Mesodermal cell (in vitro differentiated cells): ENCODE measurements around the gene PDLIM5.
"Not testable (repeated sequence)": the region's sequence is repeated elsewhere in the genome, so short reads cannot be mapped to it uniquely, and the experiment has no call there.

Experiments
- H3K27ac ChIP-seq: 2 replicates; pipeline ENCODE4 v1.7.0; 2013; ENCODE audit warnings: mild to moderate bottlenecking, low read depth, low read length, moderate library complexity; ENCODE audit not compliant: severe bottlenecking
- H3K36me3 ChIP-seq: 2 replicates; pipeline ENCODE4 v1.7.1; 2013; ENCODE audit warnings: mild to moderate bottlenecking, low read length, moderate library complexity; ENCODE audit not compliant: control insufficient read depth, insufficient read depth
- H3K4me1 ChIP-seq: one replicate; pipeline ENCODE4 v1.7.1; 2013; ENCODE audit warnings: mild to moderate bottlenecking, low read length; ENCODE audit not compliant: insufficient read depth, control insufficient read depth, poor library complexity, severe bottlenecking
- H3K4me3 ChIP-seq: 2 replicates; pipeline ENCODE4 v1.7.0; 2013; ENCODE audit warnings: low read length, control low read depth, mild to moderate bottlenecking; ENCODE audit not compliant: insufficient read depth, poor library complexity, severe bottlenecking; ENCODE audit errors: extremely low read depth
- H3K9me3 ChIP-seq: 2 replicates; pipeline ENCODE4 v1.7.1; 2013; ENCODE audit warnings: mild to moderate bottlenecking, low read length, moderate library complexity; ENCODE audit not compliant: control insufficient read depth
- WGBS, 2 experiments: methylation state at CpG; one replicate each; pipeline ENCODE4 v1.1.5; 2013; ENCODE audit warnings: missing lambda C conversion rate in 2 of 2; ENCODE audit not compliant: insufficient coverage in 2 of 2; 5-methylcytosine and 5-hydroxymethylcytosine counted together

PDLIM5 gene

GRCh38 chr4:94540476-94540875 lies 88.7 kb downstream of the PDLIM5 start:
- Histone ChIP-seq H3K4me1 (peaks cover 29% of the 10 kb centered on the region), H3K27ac (no peak overlapping the region), H3K9me3 (no peaks in the 10 kb centered on the region), H3K4me3 (no peak overlapping the region), H3K36me3 (peaks cover 15% of the 10 kb centered on the region)
- 88 to 92% methylated on average over 1 of the region's 1 CpG for WGBS, 2 experiments

DNA sequence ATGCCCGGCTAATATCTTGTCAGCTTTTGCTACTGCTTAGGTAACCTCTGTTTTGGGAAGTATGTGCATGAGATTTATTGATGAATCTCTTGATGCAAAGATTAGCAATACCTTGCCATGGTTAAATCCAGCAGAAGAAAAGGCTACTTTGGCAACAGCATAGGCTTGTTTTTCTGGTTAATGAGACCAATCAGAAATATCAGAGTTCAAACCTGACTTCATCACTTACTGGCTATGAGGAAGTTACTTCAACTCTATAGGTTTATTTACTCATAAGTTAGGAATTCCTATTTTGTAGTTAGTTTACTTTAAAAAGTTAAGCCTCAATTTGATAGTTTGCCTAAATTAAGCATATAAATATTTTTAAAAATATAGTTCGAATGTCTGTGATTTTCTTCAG lies 93.1 kb downstream of the PDLIM5 start:
- 90 to 100% methylated on average over 1 of the region's 2 CpGs for WGBS, 2 experiments
- Histone ChIP-seq H3K27ac (peak overlapping the region; percentile 23), H3K36me3 (peaks cover 10% of the 10 kb centered on the region), H3K4me1 (peaks cover 32% of the 10 kb centered on the region), H3K9me3 (peaks cover 2% of the 10 kb centered on the region), H3K4me3 (no peak overlapping the region)

DNA sequence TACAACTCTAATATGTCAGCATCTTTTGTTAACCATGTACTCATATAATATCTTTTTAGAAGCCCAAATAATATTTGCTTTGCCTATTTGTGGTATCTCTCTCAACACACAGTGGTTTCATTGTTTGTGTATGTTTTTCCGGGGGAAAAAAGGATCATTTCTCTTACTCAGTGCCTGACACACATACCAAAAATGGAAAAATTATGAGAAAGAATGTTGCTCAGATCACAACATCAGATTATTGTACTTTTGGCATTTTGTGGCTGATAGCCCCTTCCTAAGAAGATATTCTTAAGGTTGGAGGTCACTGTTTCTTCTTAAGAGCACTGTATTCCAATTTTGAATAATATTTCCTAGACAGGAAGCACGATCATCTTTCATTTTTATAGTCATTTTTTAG lies 93.6 kb downstream of the PDLIM5 start:
- no peak overlapping the region for H3K4me3 ChIP-seq
- H3K9me3 ChIP-seq: peaks cover 2% of the 10 kb centered on the region
- no CpG with 5 or more reads among the region's 2 CpGs for WGBS, 2 experiments
- H3K27ac ChIP-seq: peak overlapping the region; percentile 23
- peaks cover 10% of the 10 kb centered on the region for H3K36me3 ChIP-seq
- H3K4me1 ChIP-seq: peaks cover 32% of the 10 kb centered on the region

GRCh38 chr4:94546949-94547348 lies 95.2 kb downstream of the PDLIM5 start:
- Histone ChIP-seq H3K4me1 (peaks cover 40% of the 10 kb centered on the region), H3K9me3 (peaks cover 2% of the 10 kb centered on the region), H3K27ac (peak overlapping the region; percentile 17), H3K4me3 (no peak overlapping the region), H3K36me3 (peaks cover 4% of the 10 kb centered on the region)
- WGBS, 2 experiments: 89 to 100% methylated on average over 2 of the region's 3 CpGs

- Histone ChIP-seq H3K4me3 (no peak overlapping the region), H3K4me1 (peaks cover 40% of the 10 kb centered on the region), H3K27ac (peak overlapping the region; percentile 75), H3K36me3 (no peaks in the 10 kb centered on the region), H3K9me3 (peaks cover 2% of the 10 kb centered on the region)
- WGBS, 2 experiments: no CpG with 5 or more reads among the region's 1 CpG
These were observed 96.8 kb downstream of the PDLIM5 start for GRCh38 chr4:94548571-94548970.

DNA sequence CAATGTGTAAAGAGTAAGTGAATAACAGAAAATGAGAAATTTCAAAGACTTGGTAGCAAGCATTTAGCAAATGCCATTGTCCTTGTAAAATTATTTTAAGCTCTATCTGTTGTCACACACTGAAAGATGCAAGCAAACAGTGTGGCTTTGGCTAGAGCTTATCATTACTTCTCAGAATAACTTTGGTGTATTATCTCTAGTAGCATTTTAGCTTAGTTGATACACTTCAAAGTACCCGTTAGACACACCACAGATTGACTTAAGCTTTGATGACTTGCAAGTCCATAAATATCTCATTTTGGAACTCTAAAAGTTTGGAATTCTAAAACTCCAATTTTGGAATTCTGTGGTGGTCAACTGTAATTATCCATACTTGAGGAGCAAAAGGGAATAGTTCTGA lies 98.6 kb downstream of the PDLIM5 start:
- no peak overlapping the region for H3K27ac ChIP-seq
- H3K4me1 ChIP-seq: peaks cover 33% of the 10 kb centered on the region
- no peaks in the 10 kb centered on the region for H3K36me3 ChIP-seq
- WGBS, 2 experiments: 80% methylated on average over 1 of the region's 1 CpG; no CpG with 5 or more reads in 1 of the 2 experiments
- H3K4me3 ChIP-seq: no peak overlapping the region
- H3K9me3 ChIP-seq: peaks cover 2% of the 10 kb centered on the region

DNA sequence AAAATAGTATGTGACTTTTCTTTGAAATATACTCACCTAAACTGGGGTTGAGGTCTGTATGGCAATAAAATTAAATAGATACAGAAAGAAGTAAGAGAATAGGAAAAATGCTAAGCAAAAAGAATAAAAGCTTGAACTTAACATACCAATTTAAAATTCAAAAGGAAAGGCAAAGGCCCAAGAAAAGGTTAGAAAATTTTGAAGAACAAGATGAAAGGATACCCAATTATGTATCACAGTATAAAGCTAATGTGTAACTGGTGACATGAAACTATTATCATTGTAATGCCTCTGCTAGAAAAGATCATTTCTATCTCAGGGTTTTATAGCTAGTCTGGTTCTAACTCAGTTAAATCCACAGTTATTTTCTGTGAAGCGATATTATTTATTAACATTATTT lies 99.1 kb downstream of the PDLIM5 start:
- no peak overlapping the region for H3K27ac ChIP-seq
- no CpG with 5 or more reads among the region's 1 CpG for WGBS, 2 experiments

DNA sequence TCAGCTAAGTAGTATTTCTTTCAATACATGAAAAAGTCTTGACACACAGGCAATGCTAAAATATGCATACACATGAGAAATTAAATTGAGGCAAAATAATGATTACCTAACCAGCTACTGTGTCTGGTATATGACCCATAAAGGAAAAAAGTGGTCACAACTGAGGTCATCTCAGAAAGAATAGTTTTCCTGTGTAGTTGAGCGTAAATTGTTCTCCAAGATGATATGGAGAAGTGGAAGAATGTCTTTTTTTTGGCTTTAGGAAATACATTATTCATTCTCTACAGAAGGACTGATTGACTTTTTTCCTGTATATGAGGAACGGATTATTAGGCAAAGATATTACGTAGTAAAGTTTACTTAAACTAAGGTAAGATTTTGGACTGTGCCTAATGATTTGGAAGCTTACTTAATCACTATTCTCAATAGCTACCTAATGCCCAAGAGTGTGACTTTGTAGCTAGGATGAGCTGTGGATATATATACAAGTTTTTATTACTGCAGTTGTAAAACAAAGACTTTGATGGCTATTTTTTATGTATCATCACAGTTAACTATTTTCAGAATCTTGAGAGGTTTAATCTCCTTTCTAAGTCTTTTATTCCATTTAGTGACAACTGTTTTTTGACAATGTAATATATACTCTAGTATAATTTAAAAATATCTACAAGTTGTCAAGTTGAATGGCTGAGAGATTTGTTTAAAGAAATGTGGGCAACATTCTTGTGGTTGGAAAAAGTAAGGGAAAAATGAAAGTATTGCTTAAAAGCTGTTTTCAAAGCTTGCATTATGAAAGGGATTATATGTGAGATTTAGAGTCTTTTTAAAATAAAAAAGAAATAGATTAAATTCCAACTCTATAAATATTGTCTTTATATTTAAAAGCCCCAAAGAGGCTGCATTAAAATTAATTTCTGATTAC lies 100.2 kb downstream of the PDLIM5 start:
- peaks cover 2% of the 10 kb centered on the region for H3K9me3 ChIP-seq
- H3K27ac ChIP-seq: no peak overlapping the region
- H3K4me1 ChIP-seq: peaks cover 31% of the 10 kb centered on the region
- no peaks in the 10 kb centered on the region for H3K36me3 ChIP-seq
- H3K4me3 ChIP-seq: no peak overlapping the region
- 100% methylated on average over 1 of the region's 3 CpGs; no CpG with 5 or more reads in 1 of the 2 experiments for WGBS, 2 experiments

More for the DNA sequence above, 99.1 kb downstream of the PDLIM5 start:
- no peaks in the 10 kb centered on the region for H3K36me3 ChIP-seq
- H3K4me3 ChIP-seq: no peak overlapping the region
- H3K9me3 ChIP-seq: peaks cover 2% of the 10 kb centered on the region
- peaks cover 31% of the 10 kb centered on the region for H3K4me1 ChIP-seq

DNA sequence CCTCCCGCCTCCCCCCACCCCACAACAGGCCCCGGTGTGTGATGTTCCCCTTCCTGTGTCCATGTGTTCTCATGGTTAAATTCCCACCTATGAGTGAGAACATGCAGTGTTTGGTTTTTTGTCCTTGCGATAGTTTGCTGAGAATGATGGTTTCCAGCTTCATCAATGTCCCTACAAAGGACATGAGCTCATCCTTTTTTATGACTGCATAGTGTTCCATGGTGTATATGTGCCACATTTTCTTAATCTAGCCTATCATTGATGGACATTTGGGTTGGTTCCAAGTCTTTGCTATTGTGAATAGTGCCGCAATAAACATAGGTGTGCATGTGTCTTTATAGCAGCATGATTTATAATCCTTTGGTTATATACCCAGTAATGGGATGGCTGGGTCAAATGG lies 104.3 kb downstream of the PDLIM5 start:
- no CpG with 5 or more reads among the region's 4 CpGs for WGBS, 2 experiments
- H3K4me3 ChIP-seq, H3K9me3 ChIP-seq, H3K27ac ChIP-seq, H3K36me3 ChIP-seq: not testable (repeated sequence)
- peaks cover 13% of the 10 kb centered on the region for H3K4me1 ChIP-seq

GRCh38 chr4:94557632-94558031 lies 105.9 kb downstream of the PDLIM5 start:
- H3K9me3 ChIP-seq, H3K36me3 ChIP-seq, H3K4me3 ChIP-seq, H3K27ac ChIP-seq: not testable (repeated sequence)
- peaks cover 22% of the 10 kb centered on the region for H3K4me1 ChIP-seq
- no CpG with 5 or more reads among the region's 1 CpG for WGBS, 2 experiments

DNA sequence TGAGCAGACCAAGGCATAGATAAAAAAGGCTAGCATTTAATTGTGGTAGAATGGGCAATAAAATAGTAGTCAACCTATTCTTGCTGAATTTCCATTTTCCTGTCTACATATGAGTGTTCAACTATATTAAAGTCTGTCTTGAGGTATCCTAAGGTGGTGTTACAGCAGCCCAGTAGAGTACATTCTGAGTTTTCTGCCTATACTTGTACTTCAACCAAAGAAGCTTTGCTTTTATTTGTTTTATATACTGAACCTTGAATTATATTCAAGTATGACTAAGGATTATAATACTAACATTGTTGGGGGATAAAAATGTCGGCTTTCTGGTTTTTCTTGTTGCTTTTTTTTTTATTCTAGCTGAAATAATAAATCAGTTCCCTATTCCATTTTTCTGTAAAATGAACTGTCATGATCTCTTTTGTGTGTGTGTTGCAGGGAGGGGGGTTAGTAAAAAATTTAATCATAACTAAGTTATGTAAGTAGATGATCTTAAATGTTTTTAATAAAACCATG lies 106.7 kb downstream of the PDLIM5 start:
- Histone ChIP-seq H3K27ac (no peak overlapping the region), H3K4me1 (peaks cover 22% of the 10 kb centered on the region), H3K36me3 (peaks cover 5% of the 10 kb centered on the region), H3K4me3 (no peak overlapping the region), H3K9me3 (no peaks in the 10 kb centered on the region)
- WGBS, 2 experiments: no CpG with 5 or more reads among the region's 1 CpG
